ENCODE results near the gene OCEL1.

The OCEL1 gene

DNA sequence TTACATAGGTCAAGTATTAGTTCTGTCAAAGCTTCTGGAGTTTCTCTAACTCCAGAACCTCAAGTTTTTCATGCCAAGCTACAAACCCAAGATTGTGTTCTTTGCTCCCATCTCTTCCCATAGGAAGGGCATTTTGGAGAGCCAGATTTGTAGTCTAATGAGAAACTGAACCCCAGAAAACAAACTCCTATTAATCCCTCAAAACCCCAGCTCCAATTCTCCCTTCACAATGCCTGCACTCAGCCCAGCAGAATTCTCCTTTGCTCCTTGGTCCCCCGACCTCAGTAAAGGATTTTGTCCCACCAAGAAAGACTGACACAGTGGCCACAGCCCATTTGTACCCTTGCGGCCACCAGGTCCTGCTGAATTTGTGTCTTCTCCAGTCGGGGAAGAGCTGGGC lies 30.1 kb downstream of the OCEL1 start:
- CTCF ChIA-PET, result interaction anchor here (0.6 to 0.8 kb wide), 3 partner anchors 9 to 479 kb away, joined by 3 to 5 read pairs (median 3); no protein-coding TSS in a partner anchor

DNA sequence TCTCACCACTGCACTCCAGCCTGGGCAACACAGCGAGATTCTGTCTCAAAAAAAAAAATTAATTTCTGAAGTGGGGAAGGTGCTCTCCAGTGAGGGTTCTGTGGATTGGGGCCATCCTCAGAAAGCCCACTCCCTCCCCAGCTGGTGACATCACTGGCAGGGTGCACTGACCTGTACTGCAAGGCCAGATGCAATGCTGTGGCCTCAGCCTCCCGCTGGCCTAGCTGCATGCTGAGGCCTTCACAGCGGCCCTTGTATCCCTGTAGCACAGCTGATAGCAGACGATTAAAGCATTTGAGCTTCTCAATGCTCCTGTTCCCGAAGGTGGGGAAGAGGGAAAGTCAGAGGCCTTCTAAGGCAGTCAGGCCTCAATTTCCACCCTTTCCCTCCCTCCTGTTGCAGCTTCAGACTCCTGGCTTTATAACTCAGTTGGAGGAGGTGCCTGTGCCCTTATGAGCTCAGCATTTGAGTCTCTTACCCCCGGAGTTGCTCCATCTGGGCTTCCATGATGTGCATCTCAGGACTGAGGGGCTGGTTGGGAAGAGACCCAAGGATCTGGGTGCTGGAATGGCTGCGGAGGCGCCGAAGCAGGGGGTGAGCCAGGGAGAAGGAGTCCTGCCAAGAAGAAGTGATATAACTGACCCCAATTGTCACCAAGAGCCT lies 33.2 kb downstream of the OCEL1 start:
- H3K36me3 ChIP-seq (ENCODE audit: control insufficient read depth in 2 of 2, insufficient read depth in 1 of 2, low read length in 2 of 2), result no peaks in the 10 kb centered on the region
- no peaks in the 10 kb centered on the region for H3K9me3 ChIP-seq (ENCODE audit: control insufficient read depth, insufficient read depth, low read depth, low read length)
- no peaks in the 10 kb centered on the region for H3K4me1 ChIP-seq (ENCODE audit: control insufficient read depth, insufficient read depth, low read length)
- TF ChIP-seq ZNF404 (tag by site-specific recombination; IDR thresholded peaks at IDR 0.05), result no peak
- TF ChIP-seq TRIM28 (IDR thresholded peaks at IDR 0.05; ENCODE audit: borderline replicate concordance, low read length), result peak; percentile 78; the same call in 1 of the 2 replicates
- no peak overlapping the region for H3K4me3 ChIP-seq (ENCODE audit: low read depth, low read length)
- ChIA-PET POLR2A (interaction anchor here (1.0 kb wide), 1 partner anchor 44 kb away, joined by 3 read pairs; the partner anchor contains the start of gene USE1), CTCF (interaction anchor here (0.6 to 3.1 kb wide), 8 partner anchors 8 to 161 kb away, joined by 3 to 26 read pairs (median 8); partner anchors contain the start of genes BABAM1, OCEL1 and USE1)
- no peak overlapping the region for H3K27ac ChIP-seq (ENCODE audit: extremely low read depth, low read depth, low read length)

More for the DNA sequence above, 30.1 kb downstream of the OCEL1 start:
- no peak overlapping the region for H3K4me3 ChIP-seq (ENCODE audit: low read depth, low read length)
- TF ChIP-seq ZNF623 (tag by site-specific recombination; IDR thresholded peaks at IDR 0.05) (peak; percentile 32; the same call in 1 of the 2 replicates), ZNF350 (tag by site-specific recombination; IDR thresholded peaks at IDR 0.05) (no peak), ZNF558 (tag by site-specific recombination; IDR thresholded peaks at IDR 0.05) (no peak), ZFP3 (tag by site-specific recombination; IDR thresholded peaks at IDR 0.05; ENCODE audit: low read depth) (peak; percentile 94), ZNF335 (tag by site-specific recombination; conservative IDR thresholded peaks at IDR 0.05) (0 out of 2 replicates have a peak, but pooled peaks have one; percentile 15), SP2 (tag by site-specific recombination; IDR thresholded peaks at IDR 0.05) (no peak)
- TF ChIP-seq, protein P1, sequence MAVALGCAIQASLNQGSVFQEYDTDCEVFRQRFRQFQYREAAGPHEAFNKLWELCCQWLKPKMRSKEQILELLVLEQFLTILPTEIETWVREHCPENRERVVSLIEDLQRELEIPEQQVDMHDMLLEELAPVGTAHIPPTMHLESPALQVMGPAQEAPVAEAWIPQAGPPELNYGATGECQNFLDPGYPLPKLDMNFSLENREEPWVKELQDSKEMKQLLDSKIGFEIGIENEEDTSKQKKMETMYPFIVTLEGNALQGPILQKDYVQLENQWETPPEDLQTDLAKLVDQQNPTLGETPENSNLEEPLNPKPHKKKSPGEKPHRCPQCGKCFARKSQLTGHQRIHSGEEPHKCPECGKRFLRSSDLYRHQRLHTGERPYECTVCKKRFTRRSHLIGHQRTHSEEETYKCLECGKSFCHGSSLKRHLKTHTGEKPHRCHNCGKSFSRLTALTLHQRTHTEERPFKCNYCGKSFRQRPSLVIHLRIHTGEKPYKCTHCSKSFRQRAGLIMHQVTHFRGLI (tag by site-specific recombination; IDR thresholded peaks at IDR 0.05), result no peak
- POLR2A ChIA-PET, result interaction anchor here (1.9 kb wide), 1 partner anchor 11 kb away, joined by 5 read pairs; the partner anchor contains the start of gene BABAM1
- H3K4me1 ChIP-seq (ENCODE audit: control insufficient read depth, insufficient read depth, low read length), result no peaks in the 10 kb centered on the region
- H3K27ac ChIP-seq (ENCODE audit: extremely low read depth, low read depth, low read length), result no peak overlapping the region
- no peaks in the 10 kb centered on the region for H3K9me3 ChIP-seq (ENCODE audit: control insufficient read depth, insufficient read depth, low read depth, low read length)
- H3K36me3 ChIP-seq (ENCODE audit: control insufficient read depth in 2 of 2, insufficient read depth in 1 of 2, low read length in 2 of 2), result no peaks in the 10 kb centered on the region

DNA sequence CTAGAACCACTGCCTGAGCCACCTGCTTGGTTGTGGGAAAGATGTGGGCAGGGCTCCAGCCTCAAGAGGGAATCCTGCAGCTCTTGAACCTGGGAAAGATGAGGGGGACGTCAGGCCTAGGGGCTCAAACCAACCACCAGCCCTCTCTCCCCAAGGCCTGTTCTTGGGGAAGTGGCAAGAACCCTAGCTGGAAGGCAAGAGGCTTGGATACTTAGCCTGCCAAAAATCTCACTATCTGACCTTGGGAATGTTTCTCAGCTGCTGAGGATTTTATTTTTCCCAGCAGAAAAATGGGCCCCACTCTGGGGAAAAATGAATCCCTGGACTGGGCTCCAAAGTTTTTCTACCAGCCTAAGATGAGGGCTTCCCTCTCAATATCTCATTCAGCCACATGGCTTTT lies 33.9 kb downstream of the OCEL1 start:
- ChIA-PET CTCF (interaction anchor here (0.6 to 3.1 kb wide), 18 partner anchors 7 to 1904 kb away, joined by 3 to 26 read pairs (median 3); partner anchors contain the start of genes OCEL1 and USE1), POLR2A (interaction anchor here (0.6 to 1.0 kb wide), 2 partner anchors 25 to 44 kb away, joined by 3 read pairs; partner anchors contain the start of gene USE1)
- Histone ChIP-seq H3K4me1 (ENCODE audit: control insufficient read depth, insufficient read depth, low read length) (no peaks in the 10 kb centered on the region), H3K27ac (ENCODE audit: extremely low read depth, low read depth, low read length) (no peak overlapping the region), H3K36me3 (ENCODE audit: control insufficient read depth in 2 of 2, insufficient read depth in 1 of 2, low read length in 2 of 2) (no peaks in the 10 kb centered on the region), H3K4me3 (ENCODE audit: low read depth, low read length) (no peak overlapping the region), H3K9me3 (ENCODE audit: control insufficient read depth, insufficient read depth, low read depth, low read length) (no peaks in the 10 kb centered on the region)
- no peak for TF ChIP-seq ZNF302 (tag by site-specific recombination; IDR thresholded peaks at IDR 0.05; ENCODE audit: low read depth)
- TF ChIP-seq ZNF768 (tag by site-specific recombination; IDR thresholded peaks at IDR 0.05), result no peak
- no peak for TF ChIP-seq ZNF785 (tag by site-specific recombination; IDR thresholded peaks at IDR 0.05)
- TF ChIP-seq ZNF549 (tag by site-specific recombination; IDR thresholded peaks at IDR 0.05), result no peak
- TF ChIP-seq ZNF398 (tag by site-specific recombination; IDR thresholded peaks at IDR 0.05), result no peak
- TF ChIP-seq ZNF701 (tag by site-specific recombination; IDR thresholded peaks at IDR 0.05), result no peak
- no peak for TF ChIP-seq KLF8 (tag by site-specific recombination; IDR thresholded peaks at IDR 0.05)
- TF ChIP-seq SP2 (tag by site-specific recombination; IDR thresholded peaks at IDR 0.05), result no peak
- no peak for TF ChIP-seq KLF7 (tag by site-specific recombination; IDR thresholded peaks at IDR 0.05; ENCODE audit: borderline replicate concordance)
- TF ChIP-seq, protein P2, sequence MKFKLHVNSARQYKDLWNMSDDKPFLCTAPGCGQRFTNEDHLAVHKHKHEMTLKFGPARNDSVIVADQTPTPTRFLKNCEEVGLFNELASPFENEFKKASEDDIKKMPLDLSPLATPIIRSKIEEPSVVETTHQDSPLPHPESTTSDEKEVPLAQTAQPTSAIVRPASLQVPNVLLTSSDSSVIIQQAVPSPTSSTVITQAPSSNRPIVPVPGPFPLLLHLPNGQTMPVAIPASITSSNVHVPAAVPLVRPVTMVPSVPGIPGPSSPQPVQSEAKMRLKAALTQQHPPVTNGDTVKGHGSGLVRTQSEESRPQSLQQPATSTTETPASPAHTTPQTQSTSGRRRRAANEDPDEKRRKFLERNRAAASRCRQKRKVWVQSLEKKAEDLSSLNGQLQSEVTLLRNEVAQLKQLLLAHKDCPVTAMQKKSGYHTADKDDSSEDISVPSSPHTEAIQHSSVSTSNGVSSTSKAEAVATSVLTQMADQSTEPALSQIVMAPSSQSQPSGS (tag by site-specific recombination; IDR thresholded peaks at IDR 0.05; ENCODE audit: low read depth), result no peak
- TF ChIP-seq BCL11B (tag by site-specific recombination; IDR thresholded peaks at IDR 0.05; ENCODE audit: low read depth), result no peak
- no peak for TF ChIP-seq GLI4 (tag by site-specific recombination; IDR thresholded peaks at IDR 0.05)
- TF ChIP-seq, protein P3, sequence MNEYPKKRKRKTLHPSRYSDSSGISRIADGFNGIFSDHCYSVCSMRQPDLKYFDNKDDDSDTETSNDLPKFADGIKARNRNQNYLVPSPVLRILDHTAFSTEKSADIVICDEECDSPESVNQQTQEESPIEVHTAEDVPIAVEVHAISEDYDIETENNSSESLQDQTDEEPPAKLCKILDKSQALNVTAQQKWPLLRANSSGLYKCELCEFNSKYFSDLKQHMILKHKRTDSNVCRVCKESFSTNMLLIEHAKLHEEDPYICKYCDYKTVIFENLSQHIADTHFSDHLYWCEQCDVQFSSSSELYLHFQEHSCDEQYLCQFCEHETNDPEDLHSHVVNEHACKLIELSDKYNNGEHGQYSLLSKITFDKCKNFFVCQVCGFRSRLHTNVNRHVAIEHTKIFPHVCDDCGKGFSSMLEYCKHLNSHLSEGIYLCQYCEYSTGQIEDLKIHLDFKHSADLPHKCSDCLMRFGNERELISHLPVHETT (tag by site-specific recombination; IDR thresholded peaks at IDR 0.05), result no peak
- TF ChIP-seq ZNF843 (tag by site-specific recombination; IDR thresholded peaks at IDR 0.05), result no peak
- no peak for TF ChIP-seq ZNF473 (tag by site-specific recombination; IDR thresholded peaks at IDR 0.05)

Measured in HEK293 (cell line).